22Rv1 (cell line): ENCODE data around the gene SIGLEC7.

Experiments
- CTCF ChIP-seq: fragments of 450-650 bp; IDR thresholded peaks from 2 replicates; pipeline ENCODE4 v1.5.1; 2017; ENCODE audit warnings: mild to moderate bottlenecking
- ZFX ChIP-seq: fragments of 450-650 bp; IDR thresholded peaks from 2 replicates; pipeline ENCODE4 v1.6.1; 2017; ENCODE audit warnings: antibody characterized with exemption, borderline replicate concordance

GRCh38 chr19:51188227-51188559, 46.1 kb downstream of the SIGLEC7 start:
- TF ChIP-seq CTCF (no peak), ZFX (no peak)
